HT1080 (cell line): ENCODE measurements around the gene LRMDA. TPM values are rescaled to one million over a fixed set of nuclear protein-coding genes. Genes with fewer than 3 reads are reported as not detected.
"Not testable (repeated sequence)": the region's sequence is repeated elsewhere in the genome, so short reads cannot be mapped to it uniquely, and the experiment has no call there.

Experiments
- DNase-seq: peaks from one replicate; pipeline ENCODE4 v3.0.0-alpha.2; 2015; ENCODE audit warnings: low read depth
- total RNA-seq: library from RNA; depleted of rRNA; stranded (reverse); fragments of >200 nt; shearing (Covaris generic); gene quantifications from 2 replicates; pipeline ENCODE4 v1.2.3, GENCODE V29; 2014

The LRMDA gene
- total RNA-seq, 1 experiment from 2014 or later, result not detected

DNA sequence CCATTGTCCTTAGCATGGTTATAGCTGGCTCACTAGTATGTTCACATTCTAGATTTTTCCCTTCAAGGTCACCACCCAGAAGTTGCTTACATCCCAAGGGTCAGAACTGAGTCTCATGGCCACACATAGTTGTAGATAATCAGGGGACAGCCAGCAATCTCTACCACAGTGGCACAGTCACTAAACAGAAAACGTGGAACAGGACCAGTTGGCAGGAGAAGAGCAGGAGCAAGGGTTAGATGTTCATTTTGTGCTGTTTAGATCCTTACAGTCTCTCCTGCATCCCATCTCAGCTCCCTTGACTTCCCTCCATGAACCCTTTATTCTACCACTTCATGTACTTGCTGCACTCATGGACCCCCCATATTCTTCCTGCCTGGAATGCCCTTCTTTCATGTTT lies 73.9 kb downstream of the LRMDA start:
- no peak for DNase-seq

DNA sequence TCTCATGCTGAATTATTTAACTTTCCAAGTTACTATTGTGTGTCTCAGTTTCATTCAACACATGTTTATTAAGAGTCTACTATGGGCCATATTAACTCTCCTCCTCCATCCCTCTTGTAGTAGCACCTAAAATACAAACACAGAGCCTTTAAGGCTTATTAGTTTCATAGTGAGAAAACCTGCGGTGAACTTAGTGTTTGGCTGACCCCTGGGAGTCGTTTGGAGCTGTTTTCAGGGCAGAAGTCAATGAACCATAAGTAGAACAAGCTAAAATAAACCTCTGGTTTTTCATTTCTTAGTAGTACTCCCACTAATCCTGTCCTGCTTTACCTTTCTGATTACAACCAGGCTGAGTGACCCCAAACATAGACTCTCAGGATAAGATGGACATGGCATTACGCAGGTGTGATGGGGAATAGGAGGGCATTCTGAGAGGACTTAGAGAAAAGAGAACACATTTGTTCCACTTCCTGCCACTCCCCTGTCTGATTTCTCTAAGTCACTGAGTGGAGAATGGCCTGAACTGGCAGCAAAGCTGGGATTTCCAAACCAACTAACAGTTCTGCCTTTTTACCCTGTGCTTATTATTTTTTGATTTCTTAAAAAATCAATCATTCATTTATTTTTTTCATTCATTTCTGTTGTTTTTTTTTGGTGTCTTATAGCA lies 74.5 kb downstream of the LRMDA start:
- no peak for DNase-seq

DNA sequence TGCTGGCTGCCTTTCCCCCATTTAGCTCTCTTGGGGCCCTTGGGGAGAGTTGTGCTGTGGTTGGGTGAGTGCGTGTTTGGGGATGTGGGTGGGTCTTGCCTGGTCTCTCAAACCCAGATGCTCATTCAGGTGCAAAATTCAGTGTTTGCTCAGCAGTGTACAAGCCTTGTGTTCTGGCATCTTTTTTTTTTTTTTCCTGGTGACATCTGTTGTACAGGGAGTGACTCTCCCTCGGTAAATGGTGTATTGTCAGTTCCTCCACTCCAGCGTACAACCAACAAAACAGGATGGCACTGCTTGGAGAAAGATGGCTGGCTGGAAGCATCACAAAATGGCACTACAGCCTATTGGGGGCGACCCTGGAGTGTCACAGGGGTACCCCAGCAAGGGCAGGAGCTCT lies 75.5 kb downstream of the LRMDA start:
- DNase-seq, result no peak

DNA sequence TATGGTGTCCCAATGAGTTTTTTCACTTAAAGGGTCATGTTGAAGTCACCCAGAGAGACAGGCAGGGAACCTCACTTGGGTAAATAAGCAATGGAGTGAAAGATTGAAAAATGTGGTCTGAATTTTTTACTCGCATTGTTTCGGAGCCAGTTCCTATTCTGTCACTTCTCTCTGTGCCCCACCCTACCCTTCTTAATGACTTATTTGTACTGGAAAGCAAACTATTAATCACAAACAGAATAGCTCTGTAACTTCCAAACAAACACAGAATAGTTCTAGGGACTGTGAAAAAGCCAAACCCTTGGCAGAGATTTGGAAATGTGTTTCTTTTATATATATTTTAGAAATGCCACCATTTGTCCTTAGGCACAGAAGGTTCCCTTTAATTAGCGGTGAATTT lies 76.0 kb downstream of the LRMDA start:
- no peak for DNase-seq

DNA sequence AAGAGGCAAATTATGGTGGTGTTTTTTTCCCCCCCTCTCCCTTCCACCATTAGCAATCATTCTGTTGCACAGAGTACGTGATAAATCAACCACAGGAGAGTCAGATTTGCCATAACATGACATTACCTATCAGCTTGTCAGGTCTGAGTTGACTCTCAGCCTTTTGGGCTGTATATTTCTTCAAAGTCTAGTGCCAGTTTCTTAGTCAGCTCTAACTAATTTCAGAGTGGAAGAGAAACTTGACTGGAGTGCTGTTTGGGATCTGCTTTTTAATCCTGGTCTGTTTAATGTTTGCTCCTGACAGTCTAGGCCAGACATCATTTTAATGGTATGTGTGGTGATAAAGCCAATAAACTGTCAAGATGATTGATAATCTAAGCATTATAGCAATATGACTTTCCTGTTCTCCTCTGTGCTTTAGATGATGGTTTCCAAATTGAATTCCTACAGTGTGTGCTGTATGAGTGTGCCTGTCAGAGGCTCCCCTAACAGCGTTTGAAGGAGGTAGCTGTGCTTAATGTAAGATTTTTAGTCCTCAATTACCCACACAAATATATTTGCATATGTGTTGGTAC lies 76.9 kb downstream of the LRMDA start:
- no peak for DNase-seq

DNA sequence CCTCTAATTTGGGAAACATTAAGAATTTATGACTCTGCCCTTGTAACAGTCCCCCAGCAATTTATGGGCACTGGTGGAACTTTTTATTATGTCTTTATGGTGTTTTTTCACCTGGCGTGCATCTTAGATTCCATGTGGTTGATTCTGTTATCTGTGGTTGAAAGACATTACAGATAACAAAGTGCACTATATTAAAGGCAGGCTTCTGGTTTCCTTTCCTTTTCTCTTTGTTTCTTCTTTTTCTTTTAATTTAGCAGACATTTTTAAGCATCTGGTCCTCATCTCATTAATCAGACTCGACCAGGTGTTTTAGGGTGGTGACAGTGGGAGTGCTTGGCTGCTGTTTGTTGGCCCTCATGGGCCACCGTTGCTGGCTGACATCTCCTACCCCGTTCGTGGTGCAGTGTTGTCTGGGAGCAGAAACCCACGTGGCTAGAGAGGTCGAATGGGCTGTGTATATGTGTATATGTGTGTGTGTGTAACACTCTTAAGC lies 77.4 kb downstream of the LRMDA start:
- no peak for DNase-seq

DNA sequence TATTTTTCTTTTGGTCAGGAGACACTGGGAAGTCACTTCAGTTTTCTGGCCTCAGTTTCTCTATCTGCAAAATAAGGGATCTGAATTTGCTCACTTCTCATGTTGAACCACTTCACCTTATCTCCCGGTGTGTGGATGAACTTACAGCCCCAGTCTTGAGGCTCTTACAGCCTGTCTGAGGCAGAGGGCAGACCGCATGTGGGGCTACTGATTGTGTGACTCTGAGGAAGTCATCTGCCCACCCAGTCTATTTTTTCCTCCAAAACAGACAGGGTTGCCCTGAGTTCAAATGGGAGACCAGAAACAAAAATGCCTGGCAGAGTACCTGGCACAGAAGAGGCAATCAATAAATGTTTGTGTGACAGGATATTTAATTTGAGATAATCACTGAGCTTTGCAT lies 78.3 kb downstream of the LRMDA start:
- no peak for DNase-seq

DNA sequence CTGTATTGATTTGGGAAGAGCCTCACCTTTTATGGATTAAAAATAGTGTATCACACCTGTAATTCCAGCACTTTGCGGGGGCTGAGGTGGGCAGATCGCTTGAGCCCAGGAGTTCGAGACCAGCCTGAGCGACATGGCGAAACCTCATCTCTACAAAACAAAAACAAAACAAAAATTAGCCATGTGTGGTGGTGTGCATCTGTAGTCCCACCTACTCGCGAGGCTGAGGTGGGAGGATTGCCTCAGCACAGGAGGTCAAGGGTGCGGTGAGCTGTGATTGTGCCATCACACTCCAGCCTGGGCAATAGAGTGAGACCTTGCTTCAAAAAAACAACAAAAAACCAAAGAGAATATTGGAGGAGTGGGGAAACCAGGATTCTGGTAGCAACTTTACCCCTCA lies 79.6 kb downstream of the LRMDA start:
- no peak for DNase-seq

DNA sequence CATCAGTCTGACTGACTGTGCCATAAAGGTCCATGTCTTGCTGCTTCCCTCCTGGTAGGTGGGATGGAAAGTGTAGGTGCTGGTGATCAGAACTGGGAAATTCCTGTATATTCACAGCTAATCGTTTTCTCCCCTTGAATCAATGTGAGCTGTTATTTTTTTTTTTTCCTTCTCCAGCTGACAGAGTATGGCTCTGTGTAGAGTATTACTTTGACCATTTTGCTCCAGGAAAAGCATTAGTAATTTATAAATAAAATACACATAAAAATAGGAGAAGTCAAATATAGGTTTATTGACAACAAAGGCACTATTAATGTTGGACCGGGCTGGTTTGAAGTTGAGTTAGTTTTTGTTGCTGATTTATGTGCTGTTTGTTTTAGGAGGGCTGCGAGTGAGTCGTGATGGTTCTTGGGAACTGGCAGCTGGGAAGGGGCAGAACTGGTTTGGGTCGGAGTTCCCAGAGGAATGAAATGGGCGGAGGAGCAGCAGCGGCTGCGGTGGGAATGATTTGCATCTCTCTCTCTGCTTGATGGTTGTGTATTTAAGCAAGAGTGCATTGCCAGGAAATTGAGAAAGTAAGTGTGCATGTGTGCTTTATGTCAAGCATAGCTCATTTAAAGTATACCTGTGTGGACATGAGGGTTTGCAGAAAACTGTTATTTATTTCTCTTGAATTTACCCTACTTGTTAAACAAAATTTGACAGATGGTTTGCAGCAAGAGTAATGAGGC lies 80.9 kb downstream of the LRMDA start:
- DNase-seq, result no peak

DNA sequence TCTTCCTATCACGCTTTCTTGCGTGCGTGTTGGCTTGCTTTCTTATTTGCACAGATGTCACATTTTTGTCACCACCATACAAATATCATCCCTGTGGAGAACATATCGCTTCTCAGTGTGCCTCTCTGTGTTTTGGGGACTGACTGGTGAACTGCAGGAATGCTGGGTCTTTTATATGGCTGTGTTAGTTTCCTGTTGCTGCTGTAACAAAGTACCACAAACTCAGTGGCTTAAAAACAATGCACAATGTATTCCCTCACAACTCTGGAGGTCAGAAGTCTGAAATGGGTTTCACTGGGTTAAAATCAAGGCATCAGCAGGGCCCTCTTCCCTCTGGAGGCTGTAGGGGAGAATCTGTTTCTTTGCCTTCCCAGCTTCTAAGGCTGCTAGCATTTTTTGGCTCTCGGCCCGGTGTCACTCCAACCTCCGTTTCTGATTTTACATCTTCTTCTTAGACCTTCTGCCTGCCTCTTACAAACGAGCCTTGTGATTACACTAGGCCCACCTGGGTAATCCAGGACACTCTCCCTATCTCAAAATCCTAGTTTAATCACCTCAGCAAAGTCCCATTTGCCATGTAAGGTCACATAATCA lies 82.0 kb downstream of the LRMDA start:
- no peak for DNase-seq

DNA sequence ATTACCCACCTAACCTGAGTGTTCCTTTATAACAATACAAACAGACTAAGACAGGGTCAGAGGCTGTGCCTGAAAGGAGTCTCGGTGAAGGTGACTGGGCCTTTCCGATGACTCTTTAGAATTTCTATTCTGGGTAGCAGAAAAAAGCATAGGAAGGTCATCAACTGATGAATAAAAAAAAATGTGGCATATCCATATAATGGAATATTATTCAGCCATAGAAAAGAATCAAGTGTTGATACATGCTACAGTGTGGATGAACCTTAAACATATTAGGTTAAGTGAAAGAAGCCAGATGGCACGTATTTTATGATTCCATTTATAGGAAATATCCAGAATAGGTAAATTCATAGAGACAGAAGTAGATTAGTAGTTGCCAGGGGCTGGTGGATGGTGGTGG lies 83.4 kb downstream of the LRMDA start:
- DNase-seq, result no peak

DNA sequence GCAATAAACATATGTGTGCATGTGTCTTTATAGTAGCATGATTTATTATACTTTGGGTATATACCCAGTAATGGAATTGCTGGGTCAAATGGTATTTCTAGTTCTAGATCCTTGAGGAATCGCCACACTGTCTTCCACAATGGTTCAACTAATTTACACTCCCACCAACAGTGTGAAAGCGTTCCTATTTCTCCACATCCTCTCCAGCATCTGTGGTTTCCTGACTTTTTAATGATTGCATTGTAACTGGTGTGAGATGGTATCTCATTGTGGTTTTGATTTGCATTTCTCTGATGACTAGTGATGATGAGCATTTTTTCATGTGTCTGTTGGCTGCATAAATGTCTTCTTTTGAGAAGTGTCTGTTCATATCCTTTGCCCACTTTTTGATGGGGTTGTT lies 84.7 kb downstream of the LRMDA start:
- not testable (repeated sequence) for DNase-seq

DNA sequence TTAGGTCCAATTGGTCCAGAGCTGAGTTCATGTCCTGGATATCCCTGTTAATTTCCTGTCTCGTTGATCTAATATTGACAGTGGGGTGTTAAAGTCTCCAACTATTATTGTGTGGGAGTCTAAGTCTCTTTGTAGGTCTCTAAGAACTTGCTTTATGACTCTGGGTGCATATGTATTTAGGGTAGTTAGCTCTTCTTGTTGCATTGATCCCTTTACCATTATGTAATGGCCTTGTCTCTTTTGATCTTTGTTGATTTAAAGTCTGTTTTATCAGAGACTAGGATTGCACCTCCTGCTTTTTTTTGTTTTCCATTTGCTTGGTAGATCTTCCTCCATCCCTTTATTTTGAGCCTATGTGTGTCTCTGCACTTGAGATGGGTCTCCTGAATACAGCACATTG lies 87.8 kb downstream of the LRMDA start:
- not testable (repeated sequence) for DNase-seq

DNA sequence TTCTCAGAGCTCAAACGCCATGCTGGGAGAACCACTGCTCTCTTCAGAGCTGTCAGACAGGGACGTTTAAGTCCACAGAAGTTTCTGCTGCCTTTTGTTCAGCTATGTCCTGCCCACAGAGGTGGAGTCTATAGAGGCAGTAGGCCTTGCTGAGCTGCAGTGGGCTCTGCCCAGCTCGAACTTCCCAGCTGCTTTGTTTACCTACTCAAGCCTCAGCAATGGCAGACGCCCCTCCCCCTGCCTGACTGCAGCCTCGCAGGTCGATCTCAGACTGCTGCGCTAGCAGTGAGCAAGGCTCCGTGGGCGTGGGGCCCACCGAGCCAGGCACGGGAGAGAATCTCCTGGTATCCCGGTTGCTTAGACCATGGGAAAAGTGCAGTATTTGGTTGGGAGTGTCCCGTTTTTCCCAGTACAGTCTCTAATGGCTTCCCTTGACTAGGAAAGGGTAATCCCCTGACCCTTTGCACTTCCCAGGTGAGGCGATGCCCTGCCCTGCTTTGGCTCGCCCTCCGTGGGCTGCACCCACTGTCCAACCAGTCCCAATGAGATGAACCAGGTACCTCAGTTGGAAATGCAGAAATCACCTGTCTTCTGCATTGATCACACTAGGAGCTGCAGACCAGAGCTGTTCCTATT lies 89.9 kb downstream of the LRMDA start:
- not testable (repeated sequence) for DNase-seq

DNA sequence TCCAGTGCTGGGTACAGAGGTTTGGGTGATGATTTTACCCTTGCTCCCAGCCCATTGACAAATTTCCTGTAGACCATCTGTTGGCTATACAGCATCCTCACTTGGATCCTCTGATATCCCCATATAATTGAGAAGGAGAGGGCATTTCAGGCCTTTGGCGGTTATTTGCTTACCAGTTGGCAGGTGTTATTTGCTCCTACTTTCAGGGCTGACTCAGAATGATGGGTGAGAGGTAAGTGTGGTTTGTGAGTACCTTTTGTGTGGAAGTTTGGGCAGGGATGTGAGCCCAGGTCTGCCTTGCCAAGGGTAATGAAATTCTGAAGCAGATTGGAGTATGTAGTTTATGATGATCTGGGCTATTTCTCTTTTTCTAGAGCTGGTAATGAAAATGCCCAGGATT lies 93.6 kb downstream of the LRMDA start:
- no peak for DNase-seq

DNA sequence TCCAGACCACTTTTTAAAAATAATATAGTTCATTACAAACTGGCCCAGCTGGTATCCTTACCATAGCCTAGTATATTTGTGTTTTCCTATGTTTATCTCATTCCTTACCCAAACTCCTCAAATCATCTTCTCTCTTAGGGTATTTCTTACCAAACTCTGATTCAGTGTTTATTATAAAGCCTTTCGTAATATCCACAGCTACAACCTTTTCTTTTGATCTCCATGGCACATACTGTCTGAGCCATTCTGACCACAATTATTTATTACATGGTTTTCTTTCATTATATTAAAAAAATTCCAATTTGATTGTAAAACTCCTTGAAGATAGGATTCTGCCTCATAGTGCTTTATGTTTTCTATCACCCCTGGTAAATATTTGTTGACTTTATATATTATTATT lies 94.2 kb downstream of the LRMDA start:
- DNase-seq, result no peak

DNA sequence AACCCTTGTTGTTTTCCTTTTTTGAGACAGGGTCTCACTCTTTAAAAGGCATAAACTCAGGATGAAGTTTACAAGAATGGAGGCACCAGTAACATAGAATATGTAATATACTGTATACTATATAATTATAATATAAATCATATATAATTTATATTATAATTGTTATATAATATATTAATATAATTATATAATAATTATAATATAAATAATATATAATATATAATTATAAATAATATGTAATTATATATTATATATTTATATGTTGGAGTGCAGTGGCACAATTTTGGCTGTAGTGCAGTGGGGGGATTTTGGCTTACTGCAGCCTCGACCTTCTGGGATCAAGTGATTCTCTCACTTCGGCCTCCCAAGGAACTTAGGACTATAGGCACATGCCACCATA lies 96.1 kb downstream of the LRMDA start:
- no peak for DNase-seq

DNA sequence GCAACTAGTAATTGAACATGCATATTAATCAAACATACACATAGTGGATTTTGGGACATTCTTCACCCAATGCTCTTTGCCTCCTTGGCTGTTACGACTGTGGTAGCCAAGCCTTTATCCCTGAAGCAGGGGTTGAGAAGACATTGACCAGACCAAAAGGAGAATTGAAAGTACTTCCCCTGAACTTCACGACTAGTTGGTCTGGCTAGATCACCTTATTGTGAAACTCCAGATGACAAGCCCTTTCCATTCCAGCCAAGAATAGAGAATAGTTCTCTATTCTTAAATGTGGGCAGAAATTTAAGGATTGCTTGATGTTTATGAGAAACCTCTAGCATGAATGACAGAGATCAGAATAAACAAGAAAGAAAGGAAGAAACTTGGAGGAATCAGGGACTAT lies 97.0 kb downstream of the LRMDA start:
- DNase-seq, result no peak

DNA sequence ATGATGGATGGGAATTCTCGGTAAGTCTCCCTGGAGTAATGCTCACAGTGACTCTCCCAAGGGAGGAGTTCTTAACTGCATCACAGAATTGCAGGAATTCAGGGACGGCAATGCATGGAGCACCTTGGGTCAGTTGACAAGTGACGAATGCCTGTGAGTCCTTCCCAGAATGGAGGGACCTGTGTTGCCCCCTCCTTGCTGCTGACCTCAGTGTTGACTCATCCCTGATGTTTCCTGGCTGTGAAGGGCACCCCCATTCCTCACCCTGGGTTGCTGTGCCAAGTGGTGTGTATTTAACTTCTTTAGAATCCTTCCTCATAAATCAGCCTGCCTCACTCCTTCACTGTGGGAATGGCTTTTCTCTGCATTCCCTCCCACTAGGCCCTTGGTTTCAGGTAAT lies 98.9 kb downstream of the LRMDA start:
- DNase-seq, result peak; percentile 92

DNA sequence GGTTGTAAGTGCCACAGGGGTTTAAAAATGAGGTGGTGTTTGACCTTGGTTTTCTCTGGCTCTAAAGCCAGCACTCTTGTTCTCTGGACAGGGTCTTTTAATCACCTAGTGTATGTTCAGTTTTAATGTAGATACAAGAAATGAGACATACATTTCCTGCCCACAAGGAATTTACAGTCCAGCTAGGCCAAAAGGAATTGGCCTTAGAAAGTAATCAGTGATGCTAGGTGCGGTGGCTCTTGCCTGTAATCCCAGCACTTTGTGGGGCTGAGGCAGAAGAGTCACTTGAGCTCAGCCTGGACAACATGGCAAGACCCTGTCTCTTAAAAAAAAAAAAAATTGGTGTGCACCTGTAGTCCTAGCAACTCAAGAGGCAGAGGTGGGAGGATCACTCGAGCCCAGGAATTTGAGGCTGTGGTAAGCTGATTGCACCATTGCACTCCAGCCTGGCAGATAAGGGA lies 100.2 kb downstream of the LRMDA start:
- peak; percentile 69 for DNase-seq

DNA sequence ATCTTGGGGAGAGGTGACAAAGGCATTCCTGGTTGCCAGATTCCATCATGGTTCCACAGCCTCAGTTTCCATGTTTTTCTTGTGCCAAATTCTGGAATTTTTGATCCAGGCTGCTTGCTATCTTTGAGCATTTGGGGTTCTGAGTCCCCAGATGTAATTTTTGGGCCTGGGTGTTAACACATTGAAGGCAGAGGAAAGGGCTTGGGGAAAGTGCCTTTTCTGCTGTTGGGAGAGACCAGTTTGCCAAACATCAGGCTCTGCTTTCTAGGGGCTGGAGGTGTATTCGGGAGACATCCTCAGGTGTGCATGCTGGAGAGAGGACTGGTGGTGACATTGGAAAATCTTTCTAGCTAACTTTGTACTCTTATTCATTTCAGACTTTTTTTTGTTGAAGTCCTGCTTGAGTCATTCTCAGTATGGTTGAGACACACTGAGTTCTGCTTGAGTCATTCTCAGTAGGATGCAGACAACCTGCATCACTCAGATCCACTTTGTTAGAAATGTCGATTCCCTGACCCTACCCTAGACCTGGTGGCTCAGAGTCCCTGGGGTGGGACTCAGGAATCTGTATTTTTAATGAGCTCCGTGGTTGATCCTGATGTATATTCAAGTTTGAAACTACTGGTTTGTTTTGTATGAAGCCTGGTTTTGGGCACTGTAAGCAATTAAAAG lies 101.0 kb downstream of the LRMDA start:
- DNase-seq, result peak; percentile 85
